Erythroblast (primary cell): ENCODE results near the gene CHCHD2.
"Not testable (repeated sequence)": the region's sequence is repeated elsewhere in the genome, so short reads cannot be mapped to it uniquely, and the experiment has no call there.

ENCODE experiments used
- GATA1 ChIP-seq: IDR thresholded peaks from 2 replicates; pipeline ENCODE4 v1.6.1; 2011; ENCODE audit warnings: low read depth, mild to moderate bottlenecking, control low read depth, low read length, moderate library complexity
- POLR2A ChIP-seq: IDR thresholded peaks from 2 replicates; pipeline ENCODE4 v1.6.1; 2011; ENCODE audit warnings: mild to moderate bottlenecking, low read length

- TF ChIP-seq POLR2A, GATA1: not testable (repeated sequence)
These were observed 24.8 kb upstream of the CHCHD2 start for GRCh38 chr7:56131062-56131461.
